ENCODE data around the gene HOXD10.

The HOXD10 gene

DNA sequence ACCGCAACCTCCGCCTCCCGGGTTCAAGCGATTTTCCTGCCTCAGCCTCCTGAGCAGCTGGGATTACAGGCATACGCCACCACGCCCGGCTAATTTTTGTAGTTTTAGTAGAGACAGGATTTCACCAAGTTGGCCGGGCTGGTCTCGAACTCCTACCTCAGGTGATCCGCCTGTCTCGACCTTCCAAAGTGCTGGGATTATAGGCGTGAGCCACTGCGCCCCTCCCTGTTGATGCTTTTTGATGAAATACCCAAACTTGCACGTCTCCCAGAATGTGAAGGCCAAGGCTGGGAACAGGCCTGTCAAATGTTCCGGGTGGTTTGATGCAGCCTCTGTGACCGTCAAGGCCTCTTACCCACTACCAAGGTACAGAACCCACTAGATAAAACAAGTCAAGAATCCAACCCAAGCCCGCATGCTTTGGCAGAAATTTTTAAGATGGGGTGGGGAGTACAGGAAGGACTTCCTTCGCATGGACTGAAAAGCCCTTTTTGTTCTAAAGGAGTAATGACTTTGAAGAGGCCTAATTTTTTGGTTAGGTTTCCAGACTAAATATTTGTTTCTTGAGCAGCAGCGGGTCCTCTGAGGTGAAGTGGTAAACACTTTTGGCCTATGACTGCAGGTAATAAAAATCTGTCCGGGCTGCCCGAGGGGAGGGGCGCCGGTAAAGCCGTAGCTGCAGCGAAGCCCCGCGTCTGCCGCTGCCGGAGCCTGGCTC is 29.1 kb upstream of the HOXD10 start:
- TF ChIP-seq GATA2 (IDR thresholded peaks at IDR 0.05; ENCODE audit: low read depth, low read length) (no peak), GATA3 (IDR thresholded peaks at IDR 0.05; ENCODE audit: low read depth, low read length) (no peak)

DNA sequence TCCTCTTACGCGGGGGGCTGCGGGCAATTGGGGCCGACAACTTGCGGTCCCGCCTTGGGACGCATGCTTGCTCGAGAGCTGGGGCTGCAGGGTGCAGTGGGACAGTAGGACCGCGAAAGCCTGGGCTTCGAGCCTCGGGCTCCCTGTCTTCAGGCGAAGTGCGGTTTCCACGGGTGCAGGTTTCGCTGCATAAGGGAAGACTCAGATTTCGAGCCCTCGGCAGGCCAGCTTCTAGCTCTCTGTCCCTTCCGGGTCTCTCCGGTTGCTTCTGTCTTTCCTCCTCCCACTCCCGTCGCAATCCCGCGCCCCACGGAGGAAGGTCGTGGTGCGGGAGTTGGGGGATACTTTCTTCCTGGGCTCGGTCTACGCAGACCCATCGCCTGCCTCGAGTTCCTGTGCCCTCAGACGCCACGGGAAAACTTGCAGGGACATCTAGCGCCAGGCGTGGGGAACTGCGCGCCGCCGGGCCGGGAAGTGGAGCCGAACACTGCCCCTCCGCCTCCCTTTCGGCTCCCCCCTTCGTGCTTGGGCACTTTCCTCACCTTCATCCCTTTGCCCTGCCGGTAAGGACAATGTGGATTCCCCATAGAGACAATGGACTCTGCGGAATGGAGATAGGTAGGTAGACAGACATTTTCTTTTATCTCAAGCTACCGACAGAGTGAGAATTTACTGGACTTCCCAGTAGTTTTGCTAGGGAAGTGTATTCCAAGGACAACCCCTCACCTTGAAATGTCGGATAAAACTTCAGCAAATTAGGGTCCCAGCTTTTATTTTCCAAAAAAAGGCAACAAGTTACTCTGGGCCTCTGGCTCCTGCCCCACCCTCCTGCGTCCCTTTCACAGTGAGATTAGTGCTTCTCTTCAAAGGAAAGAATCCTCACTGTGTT is 28.3 kb upstream of the HOXD10 start:
- TF ChIP-seq GATA3 (IDR thresholded peaks at IDR 0.05; ENCODE audit: low read depth, low read length), result no peak
- TF ChIP-seq GATA2 (IDR thresholded peaks at IDR 0.05; ENCODE audit: low read depth, low read length), result no peak

DNA sequence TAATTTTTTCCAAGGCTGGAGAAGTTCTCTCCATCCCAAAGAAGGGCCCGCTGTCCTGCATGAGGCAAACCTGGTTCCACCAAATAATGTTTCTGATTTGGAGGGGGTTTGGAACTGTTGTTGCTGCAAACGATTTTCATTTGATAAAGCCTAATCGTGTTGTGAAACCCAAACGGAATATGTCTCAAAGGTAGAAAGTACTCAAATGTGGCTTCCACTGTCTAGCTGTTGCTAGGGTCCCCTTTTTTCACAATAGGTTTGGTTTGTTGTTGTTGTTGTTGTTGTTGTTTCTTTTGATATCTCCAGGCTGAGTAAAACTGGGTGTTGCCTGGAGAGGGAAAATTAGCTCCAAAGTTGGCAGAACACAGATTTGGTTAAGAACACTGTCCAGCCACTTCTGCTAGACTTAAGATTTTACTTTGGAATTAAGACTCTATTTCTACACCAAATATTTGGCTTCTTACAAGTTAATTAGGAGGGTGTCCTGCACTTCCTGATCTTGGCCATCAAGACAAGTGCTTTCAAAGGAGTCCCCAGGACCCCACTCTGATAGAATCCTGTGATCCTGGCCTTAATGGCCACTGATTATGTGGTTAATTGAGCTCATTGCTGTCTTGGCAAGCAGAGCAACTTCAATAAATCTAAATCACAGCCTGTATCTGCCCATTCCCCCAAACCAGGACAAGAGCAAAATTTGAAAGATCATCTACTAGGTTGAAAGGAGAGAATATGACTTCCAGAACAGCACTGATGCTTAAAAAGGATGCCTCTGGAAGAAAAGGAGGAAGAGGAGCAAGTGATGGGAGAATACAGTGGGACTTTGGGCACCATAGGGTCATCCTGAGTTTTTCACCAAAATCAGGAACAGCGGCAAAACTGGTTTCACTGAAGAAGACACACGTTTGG is 27.4 kb upstream of the HOXD10 start:
- no peak for TF ChIP-seq GATA3 (IDR thresholded peaks at IDR 0.05; ENCODE audit: low read depth, low read length)
- no peak for TF ChIP-seq GATA2 (IDR thresholded peaks at IDR 0.05; ENCODE audit: low read depth, low read length)

DNA sequence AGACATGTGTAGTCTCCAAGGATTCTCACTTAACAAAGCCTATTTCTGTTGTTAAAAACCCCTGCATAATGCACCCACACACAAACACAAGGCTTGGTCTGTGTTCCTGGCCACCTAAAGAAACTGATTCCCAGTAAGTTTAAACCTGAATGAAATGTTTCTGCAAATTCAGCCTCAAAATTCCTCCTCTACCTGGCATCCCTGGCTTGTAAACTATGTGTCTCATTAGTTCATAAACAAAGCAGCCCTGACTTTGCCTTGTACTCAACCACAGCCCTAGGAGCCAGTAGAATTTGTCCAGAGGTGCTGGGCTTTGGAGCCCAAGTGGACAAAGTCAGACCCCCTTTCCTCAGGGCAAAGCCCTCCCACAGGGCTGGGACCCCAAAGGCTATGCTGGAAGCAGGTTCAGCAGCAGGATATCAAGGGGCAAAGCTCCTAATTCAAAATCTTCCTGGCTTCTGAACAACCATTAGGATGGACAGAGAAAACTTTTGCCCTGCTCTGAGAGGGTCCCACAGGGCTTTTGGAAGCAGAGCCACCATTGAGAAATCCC is 26.7 kb upstream of the HOXD10 start:
- TF ChIP-seq GATA3 (IDR thresholded peaks at IDR 0.05; ENCODE audit: low read depth, low read length) (no peak), GATA2 (IDR thresholded peaks at IDR 0.05; ENCODE audit: low read depth, low read length) (no peak)

DNA sequence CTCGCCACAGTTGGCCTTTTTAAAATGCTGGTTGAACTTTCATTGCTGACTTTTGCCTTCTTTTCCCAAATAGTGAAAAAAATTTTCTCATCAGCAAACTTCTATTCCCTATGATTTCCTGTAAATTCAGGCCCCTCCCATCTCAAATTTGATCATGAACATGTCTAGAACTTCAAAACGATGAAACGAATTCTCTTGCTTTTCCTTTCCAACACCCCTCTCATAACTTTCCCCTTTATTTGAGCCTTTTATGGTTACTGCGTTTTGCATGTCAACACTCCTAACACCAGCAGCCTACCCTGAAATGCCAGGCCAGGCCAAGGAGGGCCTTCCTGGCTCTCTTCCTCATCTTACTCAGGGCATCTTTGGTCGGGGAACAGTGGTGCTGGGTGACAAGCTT is 25.7 kb upstream of the HOXD10 start:
- TF ChIP-seq GATA3 (IDR thresholded peaks at IDR 0.05; ENCODE audit: low read depth, low read length), result no peak
- no peak for TF ChIP-seq GATA2 (IDR thresholded peaks at IDR 0.05; ENCODE audit: low read depth, low read length)

DNA sequence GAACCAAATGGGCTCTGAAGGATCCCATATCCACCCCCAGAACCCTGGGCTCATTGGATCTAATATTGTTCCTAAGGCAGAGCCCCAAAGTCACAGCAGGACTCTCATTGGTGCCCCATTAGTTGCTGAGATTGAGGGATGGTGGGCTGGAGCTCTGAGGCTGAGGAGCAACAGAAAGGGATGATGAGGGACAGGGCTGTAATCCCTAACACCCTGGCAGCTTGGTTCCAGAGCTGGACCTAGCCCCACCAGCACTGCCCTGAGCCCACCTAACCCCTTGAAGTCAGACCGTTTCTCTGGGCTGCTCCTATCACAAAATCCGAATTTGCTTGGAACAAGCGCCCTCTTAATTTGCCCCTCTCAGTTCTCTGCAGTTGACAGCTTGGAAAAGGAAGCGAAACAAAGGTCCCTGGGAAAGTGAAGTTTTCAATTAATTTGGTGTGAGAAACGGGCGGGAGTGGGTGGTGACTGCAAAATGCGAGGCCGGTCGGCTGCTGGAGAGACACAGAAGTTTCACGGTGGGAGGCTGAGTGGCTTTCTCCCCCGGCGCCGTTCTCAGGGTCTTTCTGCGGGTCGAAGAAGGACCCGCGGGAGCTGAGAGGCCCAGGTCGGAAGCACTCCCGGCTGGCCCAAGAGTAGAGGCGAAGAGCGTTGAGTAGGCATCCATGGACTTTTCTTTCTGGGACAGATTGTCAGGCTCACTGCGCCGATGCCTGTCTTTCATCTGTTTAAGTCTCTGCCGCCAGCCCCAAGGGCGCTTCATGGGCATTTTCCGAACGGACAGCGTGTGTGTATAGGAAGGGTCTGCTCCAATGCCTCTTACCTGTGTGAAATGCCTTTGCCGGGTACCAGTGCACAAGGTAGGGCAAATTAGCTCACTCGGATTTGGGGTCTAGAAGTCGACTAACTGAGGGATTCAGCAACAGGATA is 25.0 kb upstream of the HOXD10 start:
- TF ChIP-seq GATA3 (IDR thresholded peaks at IDR 0.05; ENCODE audit: low read depth, low read length), result no peak
- TF ChIP-seq GATA2 (IDR thresholded peaks at IDR 0.05; ENCODE audit: low read depth, low read length), result no peak

DNA sequence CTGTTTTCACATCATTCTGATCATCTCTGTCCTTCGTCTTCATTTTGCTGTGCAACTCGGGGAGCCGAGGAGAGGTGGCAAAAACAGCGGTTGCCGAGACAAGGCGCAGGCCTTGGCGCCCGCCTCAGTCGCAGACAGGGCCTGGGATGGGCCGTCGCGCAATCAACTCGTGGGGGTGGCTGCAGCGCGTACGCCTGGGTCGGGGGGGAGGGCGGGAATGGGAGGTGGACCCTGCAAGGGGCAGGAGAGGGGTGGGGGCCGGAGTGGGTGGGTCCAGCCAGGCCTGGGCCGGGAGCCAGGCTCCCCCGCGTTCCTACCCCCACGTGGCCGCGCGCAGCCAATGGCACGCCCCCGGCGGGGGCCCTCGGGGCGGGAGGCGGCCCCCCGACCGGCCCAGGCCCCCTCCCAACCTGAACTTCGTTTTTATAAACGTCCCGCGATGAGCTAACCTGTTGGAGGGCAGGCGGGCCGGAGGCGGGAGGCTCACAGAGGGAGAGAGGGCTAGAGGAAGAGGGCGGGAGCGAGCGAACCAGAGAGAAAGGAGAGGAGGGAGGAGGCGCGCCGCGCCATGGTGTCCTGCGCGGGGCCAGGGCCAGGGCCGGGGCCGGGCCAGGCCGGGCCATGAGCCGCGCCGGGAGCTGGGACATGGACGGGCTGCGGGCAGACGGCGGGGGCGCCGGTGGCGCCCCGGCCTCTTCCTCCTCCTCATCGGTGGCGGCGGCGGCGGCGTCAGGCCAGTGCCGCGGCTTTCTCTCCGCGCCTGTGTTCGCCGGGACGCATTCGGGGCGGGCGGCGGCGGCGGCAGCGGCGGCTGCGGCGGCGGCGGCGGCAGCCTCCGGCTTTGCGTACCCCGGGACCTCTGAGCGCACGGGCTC is 24.1 kb upstream of the HOXD10 start, which contains the start of gene HOXD13:
TSS of gene HOXD13 (plus strand) at position 452 of the 875 bp plus-strand sequence. CDS start at position 622, 170 bp downstream.
- TF ChIP-seq GATA2 (IDR thresholded peaks at IDR 0.05; ENCODE audit: low read depth, low read length) (no peak), GATA3 (IDR thresholded peaks at IDR 0.05; ENCODE audit: low read depth, low read length) (no peak)

DNA sequence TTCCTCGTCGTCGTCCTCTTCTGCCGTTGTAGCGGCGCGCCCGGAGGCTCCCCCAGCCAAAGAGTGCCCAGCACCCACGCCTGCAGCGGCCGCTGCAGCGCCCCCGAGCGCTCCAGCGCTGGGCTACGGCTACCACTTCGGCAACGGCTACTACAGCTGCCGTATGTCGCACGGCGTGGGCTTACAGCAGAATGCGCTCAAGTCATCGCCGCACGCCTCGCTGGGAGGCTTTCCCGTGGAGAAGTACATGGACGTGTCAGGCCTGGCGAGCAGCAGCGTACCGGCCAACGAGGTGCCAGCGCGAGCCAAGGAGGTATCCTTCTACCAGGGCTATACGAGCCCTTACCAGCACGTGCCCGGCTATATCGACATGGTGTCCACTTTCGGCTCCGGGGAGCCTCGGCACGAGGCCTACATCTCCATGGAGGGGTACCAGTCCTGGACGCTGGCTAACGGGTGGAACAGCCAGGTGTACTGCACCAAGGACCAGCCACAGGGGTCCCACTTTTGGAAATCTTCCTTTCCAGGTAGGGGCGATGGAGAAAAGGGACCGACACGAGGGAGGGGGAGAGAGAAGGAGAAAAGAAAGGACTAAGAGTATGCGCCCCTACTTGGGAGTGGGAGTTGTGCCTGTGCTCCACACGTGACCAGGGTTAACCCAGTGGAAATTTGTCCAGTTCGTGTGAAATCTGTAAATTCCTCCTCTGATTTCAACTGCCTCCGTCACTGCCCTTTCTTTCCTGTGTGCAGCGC is 23.3 kb upstream of the HOXD10 start:
- TF ChIP-seq GATA3 (IDR thresholded peaks at IDR 0.05; ENCODE audit: low read depth, low read length), result no peak
- no peak for TF ChIP-seq GATA2 (IDR thresholded peaks at IDR 0.05; ENCODE audit: low read depth, low read length)

DNA sequence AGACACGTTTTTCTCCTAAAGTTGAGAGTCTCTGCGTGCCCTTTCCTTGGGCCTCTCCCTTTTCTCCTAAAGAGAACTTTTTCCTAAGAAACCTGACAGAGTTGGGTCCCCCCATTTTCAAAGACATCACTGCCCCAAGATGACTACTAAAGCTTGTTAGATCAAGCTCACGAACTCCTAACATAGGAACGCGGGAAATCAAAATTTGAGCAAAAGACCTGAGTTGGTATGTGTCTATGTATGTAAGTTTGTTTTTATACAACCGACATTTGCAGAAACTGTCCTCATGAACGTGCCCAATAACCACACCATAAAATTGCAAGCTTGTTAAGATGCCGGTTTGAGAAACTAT is 22.7 kb upstream of the HOXD10 start:
- no peak for TF ChIP-seq GATA2 (IDR thresholded peaks at IDR 0.05; ENCODE audit: low read depth, low read length)

DNA sequence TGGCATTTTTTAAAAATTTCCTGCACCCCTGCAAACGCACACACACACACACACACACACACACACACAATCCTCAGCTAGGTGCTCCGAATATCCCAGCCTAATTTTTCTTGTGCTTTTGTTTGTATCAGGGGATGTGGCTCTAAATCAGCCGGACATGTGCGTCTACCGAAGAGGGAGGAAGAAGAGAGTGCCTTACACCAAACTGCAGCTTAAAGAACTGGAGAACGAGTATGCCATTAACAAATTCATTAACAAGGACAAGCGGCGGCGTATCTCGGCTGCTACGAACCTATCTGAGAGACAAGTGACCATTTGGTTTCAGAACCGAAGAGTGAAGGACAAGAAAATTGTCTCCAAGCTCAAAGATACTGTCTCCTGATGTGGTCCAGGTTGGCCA is 22.2 kb upstream of the HOXD10 start:
- TF ChIP-seq GATA2 (IDR thresholded peaks at IDR 0.05; ENCODE audit: low read depth, low read length) (no peak), GATA3 (IDR thresholded peaks at IDR 0.05; ENCODE audit: low read depth, low read length) (no peak)

DNA sequence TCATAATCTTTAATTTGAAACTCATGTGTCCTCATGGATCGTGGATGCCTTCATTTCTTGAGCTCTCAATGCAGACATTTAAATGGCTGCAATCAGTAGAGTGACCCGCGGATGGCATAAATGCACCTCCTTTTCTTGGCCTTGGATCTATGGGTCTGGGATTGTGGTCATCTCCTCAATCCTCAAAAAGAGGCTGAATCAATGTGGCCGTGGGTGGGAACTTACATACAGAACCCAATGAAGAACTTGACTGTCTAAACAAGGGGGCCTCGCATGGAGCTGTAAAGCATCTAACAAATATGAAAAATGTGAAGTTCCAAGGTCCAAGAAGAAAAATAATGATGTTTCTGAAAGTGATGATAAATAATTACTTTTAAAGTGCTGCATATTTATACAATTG is 21.2 kb upstream of the HOXD10 start:
- no peak for TF ChIP-seq GATA2 (IDR thresholded peaks at IDR 0.05; ENCODE audit: low read depth, low read length)
- no peak for TF ChIP-seq GATA3 (IDR thresholded peaks at IDR 0.05; ENCODE audit: low read depth, low read length)

Measured in SH-SY5Y (cell line).